Right lobe of liver (tissue), 4 donors: Measurements from ENCODE around the gene DNAAF9.

Experiments used
- CTCF ChIP-seq, 4 donors: fragments of 200-600 bp in 3 of 4; fragments of 450-650 bp in 1 of 4; IDR thresholded peaks; one replicate each; pipeline versions ENCODE4 v1.5.1 to v1.8.0; 2016 to 2022; ENCODE audit warnings: antibody characterized with exemption in 4 of 4, mild to moderate bottlenecking in 2 of 4
- POLR2A ChIP-seq: fragments of 450-650 bp; IDR thresholded peaks from one replicate; pipeline ENCODE4 v1.6.1; 2017; ENCODE audit warnings: antibody characterized with exemption, mild to moderate bottlenecking
- donor health status: DM: no; HTN: no; CAD: no.
- donor health status: DM: no; HTN: no; CAD: no.
- donor health status: DM: no; HTN: yes; CAD: no.

GRCh38 chr20:3409417-3409816, 1.9 kb upstream of the DNAAF9 start:
- TF ChIP-seq CTCF (IDR thresholded peaks at IDR 0.05) (no peak), POLR2A (no peak)
